OCI-LY7 (cell line): ENCODE data around the gene CYFIP2. TPM values are rescaled to one million over a fixed set of nuclear protein-coding genes. Genes with fewer than 3 reads are reported as not detected.
A peak's percentile ranks its signal among the peaks of the same experiment; 100 is the strongest.

Experiments used
- BruUV-seq: library from RNA; stranded (reverse); fragments of 400-500 nt; replicated peaks from 2 replicates; lab custom pipeline; 2021; lab: Mats Ljungman, UMichigan
- CTCF ChIA-PET: fragments of 300-600 bp; sonication (Branson Sonifier 250); formaldehyde crosslinking; loops from one replicate; lab custom pipeline; 2022; ENCODE audit warnings: antibody characterized with exemption; ENCODE audit not compliant: unreplicated experiment; lab: Charles Lee
- POLR2A ChIA-PET: fragments of 300-600 bp; sonication (Branson Sonifier 250); formaldehyde crosslinking; loops from one replicate; lab custom pipeline; 2022; ENCODE audit warnings: antibody characterized with exemption; lab: Charles Lee
- DNase-seq: peaks from one replicate; pipeline ENCODE4 v3.0.0-alpha.2; 2015; ENCODE audit warnings: low spot score
- H2AFZ ChIP-seq: fragments of 200-600 bp; sonication (generic), shearing (Covaris generic); 2 replicates; pipeline ENCODE4 v1.6.1; 2014; ENCODE audit warnings: mild to moderate bottlenecking, antibody characterized with exemption, low read length, moderate library complexity
- H3K27ac ChIP-seq: fragments of 200-600 bp; sonication (generic); 2 replicates; pipeline ENCODE4 v1.5.1; 2014; ENCODE audit warnings: mixed run types, low read depth, mild to moderate bottlenecking, moderate library complexity, low read length, inconsistent platforms; ENCODE audit not compliant: poor library complexity, severe bottlenecking
- H3K36me3 ChIP-seq: fragments of 200-600 bp; sonication (generic); 2 replicates; pipeline ENCODE4 v1.6.1; 2014; ENCODE audit warnings: mild to moderate bottlenecking, antibody characterized with exemption, low read length, moderate library complexity, mixed read lengths; ENCODE audit not compliant: insufficient read depth
- H3K4me1 ChIP-seq: fragments of 200-600 bp; sonication (generic); 2 replicates; pipeline ENCODE4 v1.5.1; 2014; ENCODE audit warnings: mild to moderate bottlenecking, low read length; ENCODE audit not compliant: insufficient read depth, poor library complexity, severe bottlenecking
- H3K4me2 ChIP-seq: fragments of 200-600 bp; sonication (generic); 2 replicates; pipeline ENCODE4 v1.6.1; 2014; ENCODE audit warnings: mild to moderate bottlenecking, low read length
- H3K4me3 ChIP-seq: fragments of 200-600 bp; sonication (generic); 2 replicates; pipeline ENCODE4 v1.5.1; 2014; ENCODE audit warnings: mild to moderate bottlenecking, low read depth, low read length; ENCODE audit not compliant: poor library complexity, severe bottlenecking
- H3K79me2 ChIP-seq: fragments of 200-600 bp; sonication (generic); 2 replicates; pipeline ENCODE4 v1.6.1; 2016; ENCODE audit warnings: low read depth, mild to moderate bottlenecking, low read length, moderate library complexity, mixed read lengths; ENCODE audit not compliant: insufficient read depth
- H3K9me2 ChIP-seq: fragments of 200-600 bp; sonication (generic); 2 replicates; pipeline ENCODE4 v1.6.1; 2016; ENCODE audit warnings: mild to moderate bottlenecking, low read length, mixed read lengths; ENCODE audit not compliant: insufficient read depth
- H3K9me3 ChIP-seq: fragments of 200-600 bp; sonication (generic); 2 replicates; pipeline ENCODE4 v1.6.1; 2014; ENCODE audit warnings: mild to moderate bottlenecking, mixed run types, low read length, mixed read lengths
- H4K20me1 ChIP-seq: fragments of 200-600 bp; sonication (generic); 2 replicates; pipeline ENCODE4 v1.6.1; 2014; ENCODE audit warnings: mild to moderate bottlenecking, antibody characterized with exemption, low read length, moderate library complexity, mixed read lengths; ENCODE audit not compliant: insufficient read depth
- CTCF ChIP-seq: fragments of 200-600 bp; sonication (generic); conservative IDR thresholded peaks from 2 replicates; pipeline ENCODE4 v1.5.1; 2014; ENCODE audit warnings: mild to moderate bottlenecking, antibody characterized with exemption, low read length, moderate library complexity, mixed read lengths
- EZH2phosphoT487 ChIP-seq: fragments of 200-600 bp; sonication (generic); IDR thresholded peaks from 2 replicates; pipeline ENCODE4 v1.6.1; 2018; ENCODE audit warnings: low read depth, borderline replicate concordance, mild to moderate bottlenecking, mixed run types, antibody characterized with exemption, low read length, moderate library complexity, mixed read lengths
- intact Hi-C: fragments of 100-400 bp; cut with micrococcal nuclease; formaldehyde crosslinking; loops from one replicate; pipeline ENCODE4 v1.10.0; 2022; ENCODE audit not compliant: unreplicated experiment
- total RNA-seq, 2 experiments: library from RNA; depleted of rRNA in 1 of 2; stranded (reverse); fragments of >200 nt in 1 of 2; shearing (Covaris generic) in 1 of 2; gene quantifications; 2 replicates each; pipeline ENCODE4 v1.2.3, GENCODE V29; 2014 to 2022

Gene CYFIP2
- total RNA-seq, 2 experiments from 2014 or later, result 258 to 419 TPM

- no peak overlapping the region for H3K4me3 ChIP-seq
- H3K4me1 ChIP-seq, result no peaks in the 10 kb centered on the region
- H3K79me2 ChIP-seq, result no peaks in the 10 kb centered on the region
- ChIA-PET POLR2A (no interaction called here), CTCF (interaction anchor here (0.5 kb wide), 1 partner anchor 399 kb away, joined by 4 read pairs; no protein-coding TSS in a partner anchor)
- peak; percentile 78 for TF ChIP-seq CTCF
- TF ChIP-seq EZH2phosphoT487, result no peak
- no peaks in the 10 kb centered on the region for H4K20me1 ChIP-seq
- H3K36me3 ChIP-seq, result peaks cover 100% of the 10 kb centered on the region
- H3K9me2 ChIP-seq, result no peaks in the 10 kb centered on the region
- no peak overlapping the region for H3K27ac ChIP-seq
- peak; percentile 40 for DNase-seq
- H2AFZ ChIP-seq, result no peak overlapping the region
- intact Hi-C loops, result no loop called here
- BruUV-seq, result no TSS peak
- H3K4me2 ChIP-seq, result no peak overlapping the region
- H3K9me3 ChIP-seq, result no peaks in the 10 kb centered on the region
Observed at GRCh38 chr5:157342822-157343402, 77.0 kb downstream of the CYFIP2 start.

- H3K27ac ChIP-seq, result no peak overlapping the region
- peaks cover 94% of the 10 kb centered on the region for H3K36me3 ChIP-seq
- H4K20me1 ChIP-seq, result no peaks in the 10 kb centered on the region
- intact Hi-C loops, result loop anchor here (1.0 kb wide), 1 partner anchor 11 kb away; no protein-coding TSS in a partner anchor
- DNase-seq, result no peak
- H3K4me1 ChIP-seq, result no peaks in the 10 kb centered on the region
- H3K79me2 ChIP-seq, result no peaks in the 10 kb centered on the region
- ChIA-PET CTCF (no interaction called here), POLR2A (interaction anchor here (0.5 to 0.6 kb wide), 2 partner anchors 594 to 685 kb away, joined by 4 to 7 read pairs; no protein-coding TSS in a partner anchor)
- H3K9me3 ChIP-seq, result no peaks in the 10 kb centered on the region
- H3K4me3 ChIP-seq, result no peak overlapping the region
- H3K4me2 ChIP-seq, result no peak overlapping the region
- no peaks in the 10 kb centered on the region for H3K9me2 ChIP-seq
- no peak overlapping the region for H2AFZ ChIP-seq
- TF ChIP-seq CTCF (no peak), EZH2phosphoT487 (no peak)
- BruUV-seq, result no TSS peak
Observed at GRCh38 chr5:157343842-157344790, 78.2 kb downstream of the CYFIP2 start.
